H1 (cell line): Measurements from ENCODE around the gene WDR59.

Experiments used
- CBX5 ChIP-seq: fragments of 300-800, 300-1000 bp; sonication (generic); IDR thresholded peaks from 2 replicates; pipeline ENCODE4 v1.7.1; 2016; ENCODE audit warnings: antibody characterized with exemption, low read length, low read depth
- POLR2A ChIP-seq, 2 experiments: IDR thresholded peaks; 1 replicate in 1 of 2; 2 replicates in 1 of 2; pipeline ENCODE4 v1.6.1; 2011; ENCODE audit warnings: low read depth in 2 of 2, low read length in 2 of 2, mild to moderate bottlenecking in 2 of 2; ENCODE audit errors: control extremely low read depth in 1 of 2

DNA sequence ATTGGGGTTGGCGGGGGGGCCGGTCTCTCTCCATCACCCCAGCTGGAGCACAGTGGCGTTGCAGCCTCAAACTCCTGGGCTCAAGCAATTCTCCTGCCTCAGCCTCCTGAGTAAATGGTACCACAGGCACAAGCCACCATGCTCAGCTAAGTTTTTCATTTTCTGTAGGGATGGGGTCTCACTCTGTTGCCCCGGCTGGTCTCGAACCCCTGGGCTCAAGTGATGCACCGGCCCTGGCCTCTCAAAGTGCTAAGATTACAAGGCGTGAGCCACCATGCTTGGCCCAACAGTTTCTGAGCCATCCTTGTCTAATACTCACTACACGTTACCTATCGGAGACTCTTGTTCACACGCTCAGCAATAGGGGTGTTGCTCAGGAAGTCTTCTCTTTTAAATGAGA, 11.6 kb downstream of the WDR59 start:
- no peak for TF ChIP-seq CBX5
- no peak for TF ChIP-seq POLR2A (IDR thresholded peaks at IDR 0.05; ENCODE audit: control extremely low read depth in 1 of 2, low read depth in 2 of 2, low read length in 2 of 2)
